HG03457 (cell line): ENCODE measurements around the gene PCDHGA10.
A peak's percentile ranks its signal among the peaks of the same experiment; 100 is the strongest.
"Not testable (repeated sequence)": the region's sequence is repeated elsewhere in the genome, so short reads cannot be mapped to it uniquely, and the experiment has no call there.

Experiments used
- ATAC-seq: cut with Tn5 transposase; IDR thresholded peaks from one replicate; pipeline ENCODE4 v1.9.1; 2021; ENCODE audit warnings: moderate number of reproducible peaks; ENCODE audit not compliant: unreplicated experiment

PCDHGA10 gene

DNA sequence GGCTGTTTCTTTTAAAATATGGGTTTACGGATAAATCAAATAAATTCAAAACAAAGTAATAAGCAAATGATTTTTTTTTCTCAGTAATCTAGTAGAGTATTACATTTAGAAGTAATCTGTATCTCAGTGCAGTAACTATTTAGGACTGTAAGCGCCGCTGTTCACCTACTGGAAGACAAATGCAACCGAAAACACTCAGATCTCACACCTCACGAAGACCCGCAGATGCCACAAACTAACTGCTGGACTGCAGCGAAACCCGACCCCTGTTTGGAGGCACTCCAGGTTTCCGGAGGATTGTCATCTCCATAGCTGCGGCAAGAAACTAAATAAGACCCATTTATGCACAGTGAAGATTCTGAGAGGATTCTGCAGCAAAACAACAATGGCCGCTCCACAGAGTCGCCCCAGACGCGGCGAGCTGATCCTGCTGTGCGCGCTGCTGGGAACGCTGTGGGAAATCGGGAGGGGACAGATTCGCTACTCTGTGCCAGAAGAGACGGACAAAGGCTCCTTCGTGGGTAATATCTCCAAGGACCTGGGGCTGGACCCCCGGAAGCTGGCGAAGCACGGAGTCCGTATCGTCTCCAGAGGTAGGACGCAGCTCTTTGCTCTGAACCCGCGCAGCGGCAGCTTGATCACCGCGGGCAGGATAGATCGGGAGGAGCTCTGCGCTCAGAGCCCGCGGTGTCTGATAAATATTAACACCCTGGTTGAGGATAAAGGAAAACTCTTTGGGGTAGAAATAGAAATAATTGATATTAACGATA is 20.2 kb upstream of the PCDHGA10 start, which contains the start of gene PCDHGA8:
Gene PCDHGA8, plus strand, starts transcription at position 205 of the 770 bp plus-strand sequence. Its CDS starts 181 bp downstream, at position 386.
- ATAC-seq, result no peak

DNA sequence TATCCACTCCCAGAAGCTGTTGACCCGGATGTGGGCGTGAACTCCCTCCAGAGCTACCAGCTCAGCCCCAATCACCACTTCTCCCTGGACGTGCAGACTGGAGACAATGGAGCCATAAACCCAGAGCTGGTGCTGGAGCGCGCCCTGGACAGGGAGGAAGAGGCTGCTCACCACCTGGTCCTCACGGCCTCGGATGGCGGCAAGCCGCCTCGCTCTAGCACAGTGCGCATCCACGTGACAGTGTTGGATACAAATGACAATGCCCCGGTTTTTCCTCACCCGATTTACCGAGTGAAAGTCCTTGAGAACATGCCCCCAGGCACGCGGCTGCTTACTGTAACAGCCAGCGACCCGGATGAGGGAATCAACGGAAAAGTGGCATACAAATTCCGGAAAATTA is 19.5 kb upstream of the PCDHGA10 start:
- ATAC-seq, result no peak

DNA sequence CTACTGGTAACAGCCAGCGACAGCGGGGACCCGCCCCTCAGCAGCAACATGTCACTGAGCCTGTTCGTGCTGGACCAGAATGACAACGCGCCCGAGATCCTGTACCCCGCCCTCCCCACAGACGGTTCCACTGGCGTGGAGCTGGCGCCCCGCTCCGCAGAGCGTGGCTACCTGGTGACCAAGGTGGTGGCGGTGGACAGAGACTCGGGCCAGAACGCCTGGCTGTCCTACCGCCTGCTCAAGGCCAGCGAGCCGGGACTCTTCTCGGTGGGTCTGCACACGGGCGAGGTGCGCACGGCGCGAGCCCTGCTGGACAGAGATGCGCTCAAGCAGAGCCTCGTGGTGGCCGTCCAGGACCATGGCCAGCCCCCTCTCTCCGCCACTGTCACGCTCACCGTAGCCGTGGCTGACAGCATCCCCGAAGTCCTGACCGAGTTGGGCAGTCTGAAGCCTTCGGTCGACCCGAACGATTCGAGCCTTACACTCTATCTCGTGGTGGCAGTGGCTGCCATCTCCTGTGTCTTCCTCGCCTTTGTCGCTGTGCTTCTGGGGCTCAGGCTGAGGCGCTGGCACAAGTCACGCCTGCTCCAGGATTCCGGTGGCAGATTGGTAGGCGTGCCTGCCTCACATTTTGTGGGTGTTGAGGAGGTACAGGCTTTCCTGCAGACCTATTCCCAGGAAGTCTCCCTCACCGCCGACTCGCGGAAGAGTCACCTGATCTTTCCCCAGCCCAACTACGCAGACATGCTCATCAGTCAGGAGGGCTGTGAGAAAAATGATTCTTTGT is 18.2 kb upstream of the PCDHGA10 start:
- not testable (repeated sequence) for ATAC-seq

DNA sequence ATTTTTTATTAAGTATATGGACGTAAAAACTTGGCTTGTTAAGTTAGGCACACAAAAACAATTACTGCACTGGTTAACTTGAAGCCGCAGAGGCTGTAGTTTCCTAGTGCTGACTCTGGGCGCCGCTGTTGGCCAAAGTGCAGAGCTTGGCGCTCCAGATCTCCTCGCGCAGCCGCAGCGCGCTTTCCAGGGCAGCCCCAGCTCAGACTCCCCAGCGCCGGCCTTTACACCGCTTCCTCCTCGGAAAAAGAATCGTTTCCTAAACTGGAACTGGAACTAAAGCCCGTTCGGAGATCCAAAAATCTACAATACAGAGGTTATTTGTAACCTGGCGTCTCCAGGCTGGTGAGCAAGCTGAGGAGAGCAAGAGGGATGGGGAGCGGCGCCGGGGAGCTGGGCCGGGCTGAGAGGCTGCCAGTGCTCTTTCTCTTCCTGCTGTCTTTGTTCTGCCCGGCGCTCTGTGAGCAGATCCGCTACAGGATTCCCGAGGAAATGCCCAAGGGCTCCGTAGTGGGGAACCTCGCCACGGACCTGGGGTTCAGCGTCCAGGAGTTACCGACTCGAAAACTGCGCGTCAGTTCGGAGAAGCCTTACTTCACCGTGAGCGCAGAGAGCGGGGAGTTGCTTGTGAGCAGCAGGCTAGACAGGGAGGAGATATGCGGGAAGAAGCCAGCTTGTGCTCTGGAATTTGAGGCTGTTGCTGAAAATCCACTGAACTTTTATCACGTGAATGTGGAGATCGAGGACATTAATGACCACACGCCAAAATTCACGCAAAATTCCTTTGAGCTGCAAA is 14.8 kb upstream of the PCDHGA10 start, which contains the start of gene PCDHGB5:
Gene PCDHGB5, plus strand, starts transcription at position 192 of the 796 bp plus-strand sequence. Its CDS starts 181 bp downstream, at position 373.
- ATAC-seq, result not testable (repeated sequence)

DNA sequence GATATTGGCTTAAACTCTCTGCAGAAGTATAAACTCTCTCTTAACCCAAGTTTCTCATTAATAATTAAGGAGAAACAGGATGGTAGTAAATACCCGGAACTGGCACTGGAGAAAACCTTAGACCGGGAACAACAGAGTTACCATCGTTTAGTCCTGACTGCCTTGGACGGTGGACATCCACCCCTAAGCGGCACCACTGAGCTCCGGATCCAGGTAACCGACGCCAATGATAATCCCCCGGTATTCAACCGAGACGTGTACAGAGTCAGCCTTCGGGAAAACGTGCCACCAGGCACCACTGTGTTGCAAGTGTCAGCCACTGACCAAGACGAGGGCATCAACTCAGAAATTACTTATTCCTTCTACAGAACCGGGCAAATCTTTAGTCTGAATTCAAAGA is 14.2 kb upstream of the PCDHGA10 start:
- no peak for ATAC-seq

DNA sequence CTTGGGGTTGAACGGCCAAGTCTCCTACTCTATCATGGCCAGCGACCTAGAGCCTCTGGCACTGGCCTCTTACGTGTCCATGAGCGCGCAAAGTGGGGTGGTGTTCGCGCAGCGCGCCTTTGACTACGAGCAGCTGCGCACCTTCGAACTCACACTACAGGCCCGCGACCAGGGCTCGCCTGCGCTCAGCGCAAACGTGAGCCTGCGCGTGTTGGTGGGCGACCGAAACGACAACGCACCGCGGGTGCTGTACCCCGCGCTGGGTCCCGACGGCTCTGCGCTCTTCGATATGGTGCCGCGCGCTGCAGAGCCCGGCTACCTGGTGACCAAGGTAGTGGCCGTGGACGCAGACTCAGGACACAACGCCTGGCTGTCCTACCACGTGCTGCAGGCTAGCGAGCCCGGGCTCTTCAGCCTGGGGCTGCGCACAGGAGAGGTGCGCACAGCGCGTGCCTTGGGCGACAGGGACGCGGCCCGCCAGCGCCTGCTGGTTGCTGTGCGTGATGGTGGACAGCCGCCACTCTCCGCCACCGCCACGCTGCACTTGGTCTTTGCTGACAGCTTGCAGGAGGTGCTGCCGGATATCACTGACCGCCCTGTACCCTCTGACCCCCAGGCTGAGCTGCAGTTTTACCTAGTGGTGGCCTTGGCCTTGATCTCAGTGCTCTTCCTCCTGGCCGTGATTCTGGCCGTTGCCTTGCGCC is 13.1 kb upstream of the PCDHGA10 start:
- ATAC-seq, result no peak

DNA sequence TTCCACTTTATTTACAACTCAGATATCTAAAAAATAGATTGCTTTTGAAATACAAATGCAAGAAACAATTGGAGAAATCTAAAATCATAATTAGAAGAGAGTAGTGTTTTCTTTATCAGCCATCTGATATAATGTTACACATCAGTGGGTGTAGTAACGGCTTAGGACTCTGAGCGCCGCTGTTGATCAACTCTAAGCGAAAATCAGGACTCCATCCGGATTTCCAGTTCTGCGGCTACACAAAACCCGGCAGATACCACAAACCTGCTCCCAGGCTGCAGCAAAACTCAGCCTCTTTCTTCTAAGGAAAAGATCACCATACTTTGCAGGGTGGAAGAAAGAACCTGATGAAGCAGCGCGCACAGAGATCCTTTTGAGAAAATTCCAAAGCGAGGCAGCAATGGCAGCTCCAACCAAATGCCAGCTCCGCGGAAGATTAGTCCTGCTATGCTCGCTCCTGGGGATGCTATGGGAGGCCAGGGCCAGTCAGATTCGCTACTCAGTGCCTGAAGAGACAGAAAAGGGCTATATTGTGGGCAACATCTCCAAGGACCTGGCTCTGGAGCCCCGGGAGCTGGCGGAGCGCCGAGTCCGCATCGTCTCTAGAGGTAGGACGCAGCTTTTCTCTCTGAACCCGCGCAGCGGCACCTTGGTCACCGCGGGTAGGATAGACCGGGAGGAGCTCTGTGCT is 10.1 kb upstream of the PCDHGA10 start, which contains the start of gene PCDHGA9:
Gene PCDHGA9, plus strand, starts transcription at position 226 of the 691 bp plus-strand sequence. Its CDS starts 175 bp downstream, at position 401.
- no peak for ATAC-seq

DNA sequence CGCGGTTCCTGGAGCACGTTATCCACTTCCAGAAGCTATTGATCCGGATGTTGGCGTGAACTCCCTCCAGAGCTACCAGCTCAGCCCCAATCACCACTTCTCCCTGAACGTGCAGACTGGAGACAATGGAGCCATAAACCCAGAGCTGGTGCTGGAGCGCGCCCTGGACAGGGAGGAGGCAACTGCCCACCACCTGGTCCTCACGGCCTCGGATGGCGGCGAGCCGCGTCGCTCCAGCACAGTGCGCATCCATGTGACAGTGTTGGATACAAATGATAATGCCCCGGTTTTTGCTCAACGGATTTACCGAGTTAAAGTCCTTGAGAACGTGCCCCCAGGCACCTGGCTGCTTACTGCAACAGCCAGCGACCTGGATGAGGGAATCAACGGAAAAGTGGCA is 9.4 kb upstream of the PCDHGA10 start:
- ATAC-seq, result no peak

DNA sequence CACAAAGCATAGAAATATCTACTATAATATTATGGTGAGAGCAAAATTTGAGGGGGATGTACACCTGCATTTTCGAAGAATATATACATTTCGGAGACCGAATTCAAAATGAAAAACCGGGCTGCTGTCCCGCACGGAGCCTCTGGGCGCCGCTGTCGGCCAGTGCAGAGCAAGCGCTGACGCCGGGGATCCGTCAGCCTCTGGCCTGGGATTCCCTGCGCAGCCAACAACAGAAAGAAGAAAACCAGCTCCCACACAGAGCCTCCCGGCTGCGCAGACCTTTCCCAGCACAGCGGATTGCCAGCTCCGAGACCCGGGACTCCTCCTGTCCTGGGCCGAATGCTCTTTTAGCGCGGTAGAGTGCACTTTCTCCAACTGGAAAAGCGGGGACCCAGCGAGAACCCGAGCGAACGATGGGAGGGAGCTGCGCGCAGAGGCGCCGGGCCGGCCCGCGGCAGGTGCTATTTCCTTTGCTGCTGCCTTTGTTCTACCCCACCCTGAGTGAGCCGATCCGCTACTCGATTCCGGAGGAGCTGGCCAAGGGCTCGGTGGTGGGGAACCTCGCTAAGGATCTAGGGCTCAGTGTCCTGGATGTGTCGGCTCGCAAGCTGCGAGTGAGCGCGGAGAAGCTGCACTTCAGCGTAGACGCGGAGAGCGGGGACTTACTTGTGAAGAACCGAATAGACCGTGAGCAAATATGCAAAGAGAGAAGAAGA is 4.8 kb upstream of the PCDHGA10 start, which contains the start of gene PCDHGB6:
Gene PCDHGB6, plus strand, starts transcription at position 232 of the 716 bp plus-strand sequence. Its CDS starts 182 bp downstream, at position 414.
- ATAC-seq, result not testable (repeated sequence)

DNA sequence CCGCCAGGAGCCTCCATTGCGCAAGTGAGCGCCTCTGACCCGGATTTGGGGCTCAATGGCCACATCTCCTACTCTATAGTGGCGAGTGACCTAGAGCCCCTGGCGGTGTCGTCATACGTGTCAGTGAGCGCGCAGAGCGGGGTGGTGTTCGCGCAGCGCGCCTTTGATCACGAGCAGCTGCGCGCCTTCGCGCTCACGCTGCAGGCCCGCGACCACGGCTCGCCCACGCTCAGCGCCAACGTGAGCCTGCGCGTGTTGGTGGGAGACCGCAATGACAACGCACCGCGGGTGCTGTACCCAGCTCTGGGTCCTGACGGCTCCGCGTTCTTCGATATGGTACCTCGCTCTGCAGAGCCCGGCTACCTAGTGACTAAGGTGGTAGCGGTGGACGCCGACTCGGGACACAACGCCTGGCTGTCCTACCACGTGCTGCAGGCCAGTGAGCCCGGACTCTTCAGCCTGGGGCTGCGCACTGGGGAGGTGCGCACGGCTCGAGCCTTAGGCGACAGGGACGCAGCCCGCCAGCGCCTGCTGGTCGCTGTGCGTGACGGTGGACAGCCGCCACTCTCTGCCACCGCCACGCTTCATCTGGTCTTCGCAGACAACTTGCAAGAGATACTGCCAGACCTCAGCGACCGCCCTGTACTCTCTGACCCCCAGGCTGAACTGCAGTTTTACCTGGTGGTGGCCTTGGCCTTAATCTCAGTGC is 3.0 kb upstream of the PCDHGA10 start:
- no peak for ATAC-seq

DNA sequence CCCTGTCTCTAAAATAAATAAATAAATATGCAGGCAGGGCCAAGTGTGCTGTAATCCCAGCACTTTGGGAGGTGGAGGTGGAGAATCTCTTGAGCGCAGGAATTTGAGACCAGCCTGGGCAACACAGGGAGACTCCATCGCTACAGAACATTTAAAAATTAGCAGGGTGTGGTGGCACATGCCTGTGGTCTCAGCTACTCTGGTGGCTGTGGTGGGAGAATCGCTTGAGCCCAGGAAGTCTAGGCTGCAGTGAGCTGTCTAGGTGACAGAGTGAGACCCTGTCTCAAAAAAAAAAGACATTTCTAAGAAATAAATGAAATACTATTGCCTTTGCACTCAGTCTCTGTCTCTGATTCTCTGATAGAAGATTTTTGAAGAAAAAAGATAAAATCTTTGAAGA is 1.2 kb upstream of the PCDHGA10 start:
- ATAC-seq, result no peak

DNA sequence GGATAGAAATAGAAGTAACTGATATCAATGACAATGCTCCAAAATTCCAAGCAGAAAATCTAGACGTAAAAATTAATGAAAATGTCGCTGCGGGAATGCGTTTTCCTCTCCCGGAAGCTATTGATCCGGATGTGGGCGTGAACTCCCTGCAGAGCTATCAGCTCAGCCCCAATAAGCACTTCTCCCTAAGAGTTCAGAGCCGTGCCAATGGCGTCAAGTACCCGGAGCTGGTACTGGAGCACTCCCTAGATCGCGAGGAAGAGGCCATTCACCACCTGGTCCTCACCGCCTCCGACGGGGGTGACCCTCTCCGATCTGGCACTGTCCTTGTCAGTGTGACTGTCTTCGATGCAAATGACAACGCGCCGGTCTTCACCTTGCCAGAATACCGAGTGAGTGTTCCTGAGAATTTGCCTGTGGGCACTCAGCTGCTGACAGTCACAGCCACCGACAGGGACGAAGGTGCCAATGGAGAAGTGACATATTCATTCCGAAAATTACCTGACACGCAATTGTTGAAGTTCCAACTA is 818 bp downstream of the PCDHGA10 start:
- no peak for ATAC-seq

DNA sequence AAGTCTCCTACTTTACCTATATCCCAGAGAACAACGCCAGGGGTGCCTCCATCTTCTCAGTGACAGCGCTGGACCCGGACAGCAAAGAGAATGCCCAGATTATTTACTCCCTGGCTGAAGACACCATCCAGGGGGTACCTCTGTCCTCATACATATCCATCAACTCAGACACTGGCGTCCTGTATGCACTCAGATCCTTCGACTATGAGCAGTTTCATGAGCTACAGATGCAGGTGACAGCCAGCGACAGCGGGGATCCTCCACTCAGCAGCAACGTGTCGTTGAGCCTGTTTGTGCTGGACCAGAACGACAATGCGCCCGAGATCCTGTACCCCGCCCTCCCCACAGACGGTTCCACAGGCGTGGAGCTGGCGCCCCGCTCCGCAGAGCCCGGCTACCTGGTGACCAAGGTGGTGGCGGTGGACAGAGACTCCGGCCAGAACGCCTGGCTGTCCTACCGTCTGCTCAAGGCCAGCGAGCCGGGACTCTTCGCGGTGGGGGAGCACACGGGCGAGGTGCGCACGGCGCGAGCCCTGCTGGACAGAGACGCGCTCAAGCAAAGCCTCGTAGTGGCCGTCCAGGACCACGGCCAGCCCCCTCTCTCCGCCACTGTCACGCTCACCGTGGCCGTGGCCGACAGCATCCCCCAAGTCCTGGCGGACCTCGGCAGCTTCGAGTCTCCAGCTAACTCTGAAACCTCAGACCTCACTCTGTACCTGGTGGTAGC is 1.9 kb downstream of the PCDHGA10 start:
- ATAC-seq, result not testable (repeated sequence)

DNA sequence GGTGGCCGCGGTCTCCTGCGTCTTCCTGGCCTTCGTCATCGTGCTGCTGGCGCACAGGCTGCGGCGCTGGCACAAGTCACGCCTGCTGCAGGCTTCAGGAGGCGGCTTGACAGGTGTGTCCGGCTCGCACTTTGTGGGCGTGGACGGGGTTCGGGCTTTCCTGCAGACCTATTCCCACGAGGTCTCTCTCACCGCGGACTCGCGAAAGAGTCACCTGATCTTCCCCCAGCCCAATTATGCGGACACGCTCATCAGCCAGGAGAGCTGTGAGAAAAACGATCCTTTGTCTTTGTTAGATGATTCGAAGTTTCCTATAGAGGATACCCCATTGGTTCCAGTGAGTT is 2.5 kb downstream of the PCDHGA10 start:
- ATAC-seq, result not testable (repeated sequence)

DNA sequence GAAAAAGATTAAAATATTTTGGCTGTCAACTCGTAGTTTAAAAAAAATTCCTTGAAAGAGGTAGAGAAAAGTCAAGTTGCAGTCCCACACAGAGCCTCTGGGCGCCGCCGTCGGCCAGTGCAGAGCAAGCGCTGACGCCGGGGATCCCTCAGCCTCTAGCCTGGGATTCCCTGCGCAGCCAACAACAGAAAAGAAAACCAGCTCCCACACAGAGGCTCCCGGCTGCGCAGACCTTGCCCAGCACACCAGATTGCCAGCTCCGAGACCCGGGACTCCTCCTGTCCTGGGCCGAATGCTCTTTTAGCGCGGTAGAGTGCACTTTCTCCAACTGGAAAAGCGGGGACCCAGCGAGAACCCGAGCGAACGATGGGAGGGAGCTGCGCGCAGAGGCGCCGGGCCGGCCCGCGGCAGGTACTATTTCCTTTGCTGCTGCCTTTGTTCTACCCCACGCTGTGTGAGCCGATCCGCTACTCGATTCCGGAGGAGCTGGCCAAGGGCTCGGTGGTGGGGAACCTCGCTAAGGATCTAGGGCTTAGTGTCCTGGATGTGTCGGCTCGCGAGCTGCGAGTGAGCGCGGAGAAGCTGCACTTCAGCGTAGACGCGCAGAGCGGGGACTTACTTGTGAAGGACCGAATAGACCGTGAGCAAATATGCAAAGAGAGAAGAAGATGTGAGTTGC is 4.8 kb downstream of the PCDHGA10 start, which contains the start of gene PCDHGB7:
Gene PCDHGB7, plus strand, starts transcription at position 184 of the 679 bp plus-strand sequence. Its CDS starts 183 bp downstream, at position 367.
- ATAC-seq, result peak; percentile 45

DNA sequence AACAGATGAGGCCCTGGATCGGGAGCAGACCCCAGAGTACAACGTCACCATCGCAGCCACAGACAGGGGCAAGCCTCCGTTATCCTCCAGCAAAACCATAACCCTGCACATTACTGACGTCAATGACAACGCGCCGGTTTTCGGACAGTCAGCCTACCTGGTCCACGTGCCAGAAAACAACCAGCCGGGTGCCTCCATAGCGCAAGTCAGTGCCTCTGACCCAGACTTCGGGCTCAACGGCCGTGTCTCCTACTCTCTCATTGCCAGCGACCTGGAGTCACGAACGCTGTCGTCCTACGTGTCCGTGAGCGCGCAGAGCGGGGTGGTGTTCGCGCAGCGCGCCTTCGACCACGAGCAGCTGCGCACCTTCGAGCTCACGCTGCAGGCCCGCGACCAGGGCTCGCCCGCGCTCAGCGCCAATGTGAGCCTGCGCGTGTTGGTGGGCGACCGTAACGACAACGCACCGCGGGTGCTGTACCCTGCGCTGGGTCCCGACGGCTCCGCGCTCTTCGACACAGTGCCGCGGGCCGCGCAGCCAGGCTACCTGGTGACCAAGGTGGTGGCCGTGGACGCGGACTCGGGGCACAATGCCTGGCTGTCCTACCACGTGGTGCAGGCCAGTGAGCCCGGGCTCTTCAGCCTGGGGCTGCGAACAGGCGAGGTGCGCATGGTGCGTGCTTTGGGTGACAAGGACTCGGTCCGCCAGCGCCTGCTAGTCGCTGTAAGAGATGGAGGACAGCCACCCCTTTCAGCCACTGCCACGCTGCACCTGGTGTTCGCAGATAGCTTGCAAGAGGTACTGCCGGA is 6.5 kb downstream of the PCDHGA10 start:
- no peak for ATAC-seq
